DOHH2 (cell line): Measurements from ENCODE around the gene CDK14.

Experiments used
- H3F3A ChIP-seq: fragments of 200-600 bp; sonication (generic), shearing (Covaris generic); 2 replicates; pipeline ENCODE4 v1.6.0; 2016; ENCODE audit warnings: antibody characterized with exemption, mild to moderate bottlenecking; ENCODE audit not compliant: control insufficient read depth, insufficient read depth
- H3K27ac ChIP-seq: fragments of 200-600 bp; sonication (generic); 2 replicates; pipeline ENCODE4 v1.5.1; 2014; ENCODE audit warnings: low read depth, mild to moderate bottlenecking, low read length, moderate library complexity
- H3K27me3 ChIP-seq: fragments of 200-600 bp; sonication (generic); 2 replicates; pipeline ENCODE4 v1.6.1; 2014; ENCODE audit warnings: mild to moderate bottlenecking, low read length, mixed read lengths; ENCODE audit not compliant: control insufficient read depth
- H3K36me3 ChIP-seq: fragments of 200-600 bp; sonication (generic); 2 replicates; pipeline ENCODE4 v1.6.1; 2014; ENCODE audit warnings: mild to moderate bottlenecking, low read length, moderate library complexity, mixed read lengths; ENCODE audit not compliant: control insufficient read depth
- H3K4me1 ChIP-seq: fragments of 200-600 bp; sonication (generic); 2 replicates; pipeline ENCODE4 v1.6.1; 2014; ENCODE audit warnings: mild to moderate bottlenecking, low read length, mixed read lengths; ENCODE audit not compliant: control insufficient read depth
- H3K4me2 ChIP-seq: fragments of 200-600 bp; sonication (generic); 2 replicates; pipeline ENCODE4 v1.6.0; 2014; ENCODE audit warnings: mild to moderate bottlenecking, low read length, moderate library complexity
- H3K4me3 ChIP-seq: fragments of 200-600 bp; sonication (generic); 2 replicates; pipeline ENCODE4 v1.5.1; 2014; ENCODE audit warnings: mild to moderate bottlenecking, low read length, mixed read lengths
- H3K79me2 ChIP-seq: fragments of 200-600 bp; sonication (generic); 2 replicates; pipeline ENCODE4 v1.6.1; 2014; ENCODE audit warnings: mild to moderate bottlenecking, low read length, mixed read lengths; ENCODE audit not compliant: control insufficient read depth
- H3K9me2 ChIP-seq: fragments of 200-600 bp; sonication (generic); replicated peaks from 2 replicates; pipeline ENCODE4 v1.6.1; 2014; ENCODE audit warnings: mild to moderate bottlenecking, low read length, mixed read lengths; ENCODE audit not compliant: control insufficient read depth
- H3K9me3 ChIP-seq: fragments of 200-600 bp; sonication (generic); 2 replicates; pipeline ENCODE4 v1.6.1; 2014; ENCODE audit warnings: antibody characterized with exemption, low read length, mixed read lengths; ENCODE audit not compliant: control insufficient read depth, insufficient read depth
- H4K20me1 ChIP-seq: fragments of 200-600 bp; sonication (generic); 2 replicates; pipeline ENCODE4 v1.6.0; 2014; ENCODE audit warnings: low read depth, mild to moderate bottlenecking, antibody characterized with exemption, low read length, moderate library complexity; ENCODE audit not compliant: control insufficient read depth, insufficient read depth
- EZH2phosphoT487 ChIP-seq: fragments of 200-600 bp; sonication (generic); IDR thresholded peaks from 2 replicates; pipeline ENCODE4 v1.6.1; 2017; ENCODE audit warnings: borderline replicate concordance, mild to moderate bottlenecking, antibody characterized with exemption, low read length, moderate library complexity, mixed read lengths
- TF ChIP-seq, protein P1 (sequence below): fragments of 200-600 bp; sonication (generic); IDR thresholded peaks from one replicate; pipeline ENCODE4 v1.5.1; 2014; ENCODE audit warnings: antibody characterized with exemption, mild to moderate bottlenecking, low read depth, low read length; ENCODE audit not compliant: poor library complexity, severe bottlenecking

The CDK14 gene

DNA sequence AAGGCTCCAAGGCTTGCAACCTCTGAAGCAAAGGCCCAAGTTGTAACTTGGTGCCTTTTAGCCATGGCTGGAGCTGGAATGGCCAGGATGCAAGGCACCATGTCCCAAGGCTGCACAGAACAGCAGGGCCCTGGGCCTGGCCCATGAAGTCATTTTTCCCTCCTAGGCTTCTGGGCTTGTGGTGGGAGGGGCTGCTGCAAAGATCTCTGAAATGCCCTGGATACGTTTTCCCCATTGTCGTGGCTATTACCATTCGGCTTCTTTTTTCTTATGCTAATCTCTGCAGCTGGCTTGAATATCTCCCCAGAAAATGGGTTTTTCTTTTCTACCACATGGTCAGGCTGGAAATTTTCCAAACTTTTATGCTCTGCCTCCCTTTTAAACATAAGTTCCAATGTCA, 234.2 kb downstream of the CDK14 start:
- no peak overlapping the region for H3K27ac ChIP-seq
- peaks cover 37% of the 10 kb centered on the region for H3K79me2 ChIP-seq
- H3F3A ChIP-seq: no peaks in the 10 kb centered on the region
- TF ChIP-seq, protein P1, sequence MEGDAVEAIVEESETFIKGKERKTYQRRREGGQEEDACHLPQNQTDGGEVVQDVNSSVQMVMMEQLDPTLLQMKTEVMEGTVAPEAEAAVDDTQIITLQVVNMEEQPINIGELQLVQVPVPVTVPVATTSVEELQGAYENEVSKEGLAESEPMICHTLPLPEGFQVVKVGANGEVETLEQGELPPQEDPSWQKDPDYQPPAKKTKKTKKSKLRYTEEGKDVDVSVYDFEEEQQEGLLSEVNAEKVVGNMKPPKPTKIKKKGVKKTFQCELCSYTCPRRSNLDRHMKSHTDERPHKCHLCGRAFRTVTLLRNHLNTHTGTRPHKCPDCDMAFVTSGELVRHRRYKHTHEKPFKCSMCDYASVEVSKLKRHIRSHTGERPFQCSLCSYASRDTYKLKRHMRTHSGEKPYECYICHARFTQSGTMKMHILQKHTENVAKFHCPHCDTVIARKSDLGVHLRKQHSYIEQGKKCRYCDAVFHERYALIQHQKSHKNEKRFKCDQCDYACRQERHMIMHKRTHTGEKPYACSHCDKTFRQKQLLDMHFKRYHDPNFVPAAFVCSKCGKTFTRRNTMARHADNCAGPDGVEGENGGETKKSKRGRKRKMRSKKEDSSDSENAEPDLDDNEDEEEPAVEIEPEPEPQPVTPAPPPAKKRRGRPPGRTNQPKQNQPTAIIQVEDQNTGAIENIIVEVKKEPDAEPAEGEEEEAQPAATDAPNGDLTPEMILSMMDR: no peak
- H3K9me2 ChIP-seq: no peaks in the 10 kb centered on the region
- H3K4me3 ChIP-seq: no peak overlapping the region
- H3K9me3 ChIP-seq: peaks cover 26% of the 10 kb centered on the region; the same call in 1 of the 2 replicates
- no peak overlapping the region for H3K4me2 ChIP-seq
- no peaks in the 10 kb centered on the region for H3K4me1 ChIP-seq
- H4K20me1 ChIP-seq: no peaks in the 10 kb centered on the region
- H3K36me3 ChIP-seq: peaks cover 58% of the 10 kb centered on the region
- H3K27me3 ChIP-seq: no peaks in the 10 kb centered on the region

DNA sequence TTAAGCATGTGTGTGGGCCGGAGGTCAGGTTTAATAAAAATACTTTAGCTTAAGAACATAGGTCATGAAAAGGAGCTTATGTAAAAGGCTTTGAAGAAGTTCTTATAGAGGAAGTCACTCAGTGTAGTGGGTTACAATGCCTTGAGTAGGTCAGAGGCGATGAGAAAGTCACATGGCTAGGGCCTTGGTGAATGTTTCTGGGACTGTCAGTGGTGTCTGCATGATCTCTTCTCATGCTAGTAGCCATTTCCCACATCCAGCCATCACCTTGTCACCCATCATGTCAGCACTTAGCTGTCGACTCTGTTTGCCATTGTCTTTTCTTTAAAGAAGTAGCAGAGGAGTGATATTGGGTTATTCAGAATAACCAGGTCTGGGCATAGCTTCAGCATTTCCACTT, 236.6 kb downstream of the CDK14 start:
- Histone ChIP-seq H3K27ac (no peak overlapping the region), H3F3A (no peaks in the 10 kb centered on the region), H3K4me1 (no peaks in the 10 kb centered on the region), H3K27me3 (no peaks in the 10 kb centered on the region), H3K9me3 (peaks cover 24% of the 10 kb centered on the region; the same call in 1 of the 2 replicates), H3K4me3 (no peak overlapping the region), H3K4me2 (no peak overlapping the region), H3K36me3 (peaks cover 70% of the 10 kb centered on the region), H4K20me1 (no peaks in the 10 kb centered on the region), H3K9me2 (no peaks in the 10 kb centered on the region), H3K79me2 (peaks cover 38% of the 10 kb centered on the region)
- TF ChIP-seq, protein P1: no peak
- TF ChIP-seq EZH2phosphoT487: no peak

DNA sequence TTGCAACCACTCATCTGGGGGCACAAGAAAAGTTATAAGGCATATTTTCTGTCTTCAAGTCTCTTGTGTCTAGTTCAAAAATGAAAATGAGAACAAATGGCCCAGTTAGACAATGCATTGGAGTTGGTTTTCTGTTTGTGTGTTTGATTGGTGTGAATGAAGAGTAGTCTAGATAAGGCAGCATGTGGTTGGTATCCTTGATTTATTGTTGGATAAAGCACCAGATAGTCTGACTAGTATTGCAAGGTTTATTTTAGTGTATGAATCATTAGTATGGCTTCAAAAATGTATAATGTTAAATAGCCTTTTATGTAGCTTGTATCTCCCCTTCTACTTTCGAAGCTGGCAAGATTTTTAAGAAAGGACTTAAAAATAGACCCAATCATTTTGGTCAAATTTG, 237.3 kb downstream of the CDK14 start:
- Histone ChIP-seq H3F3A (no peaks in the 10 kb centered on the region), H3K4me2 (no peak overlapping the region), H3K36me3 (peaks cover 65% of the 10 kb centered on the region), H3K27ac (no peak overlapping the region), H3K9me3 (peaks cover 20% of the 10 kb centered on the region; the same call in 1 of the 2 replicates), H4K20me1 (no peaks in the 10 kb centered on the region), H3K79me2 (peaks cover 37% of the 10 kb centered on the region), H3K27me3 (no peaks in the 10 kb centered on the region), H3K9me2 (no peaks in the 10 kb centered on the region), H3K4me3 (no peak overlapping the region), H3K4me1 (no peaks in the 10 kb centered on the region)
- no peak for TF ChIP-seq EZH2phosphoT487
- TF ChIP-seq, protein P1: no peak

DNA sequence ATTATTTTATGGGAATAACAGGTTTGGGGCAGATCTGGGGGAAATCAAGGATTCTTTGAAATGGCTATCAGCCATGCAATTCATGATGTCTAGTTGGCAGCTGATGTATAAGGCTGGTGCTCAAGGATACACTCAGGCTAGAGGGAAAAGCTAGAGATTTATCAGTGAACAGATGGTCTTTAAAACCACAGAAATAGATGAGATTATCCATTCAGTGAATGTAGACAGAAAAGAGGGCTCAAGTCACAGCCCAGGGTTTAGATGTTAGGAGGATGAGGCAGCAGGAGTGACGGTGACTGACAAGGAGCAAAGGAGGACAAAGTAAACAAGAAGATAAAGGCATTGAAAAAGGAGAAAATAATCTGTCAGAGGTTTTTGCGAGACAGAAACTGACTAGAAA, 238.7 kb downstream of the CDK14 start:
- Histone ChIP-seq H3F3A (no peaks in the 10 kb centered on the region), H3K9me2 (no peaks in the 10 kb centered on the region), H4K20me1 (no peaks in the 10 kb centered on the region), H3K36me3 (peaks cover 61% of the 10 kb centered on the region), H3K79me2 (peaks cover 35% of the 10 kb centered on the region), H3K4me3 (no peak overlapping the region), H3K4me2 (no peak overlapping the region), H3K27ac (no peak overlapping the region), H3K4me1 (no peaks in the 10 kb centered on the region), H3K27me3 (no peaks in the 10 kb centered on the region), H3K9me3 (peaks cover 7% of the 10 kb centered on the region; the same call in 1 of the 2 replicates)
- TF ChIP-seq, protein P1: no peak
- no peak for TF ChIP-seq EZH2phosphoT487
